HG02840 (cell line): ENCODE data around the gene CXCL16.
"Not testable (repeated sequence)": the region's sequence is repeated elsewhere in the genome, so short reads cannot be mapped to it uniquely, and the experiment has no call there.

Experiments used
- ATAC-seq: cut with Tn5 transposase; IDR thresholded peaks from one replicate; pipeline ENCODE4 v1.9.1; 2021; ENCODE audit warnings: mild to moderate bottlenecking, moderate library complexity, moderate number of reproducible peaks; ENCODE audit not compliant: unreplicated experiment, low FRiP score

CXCL16 gene

DNA sequence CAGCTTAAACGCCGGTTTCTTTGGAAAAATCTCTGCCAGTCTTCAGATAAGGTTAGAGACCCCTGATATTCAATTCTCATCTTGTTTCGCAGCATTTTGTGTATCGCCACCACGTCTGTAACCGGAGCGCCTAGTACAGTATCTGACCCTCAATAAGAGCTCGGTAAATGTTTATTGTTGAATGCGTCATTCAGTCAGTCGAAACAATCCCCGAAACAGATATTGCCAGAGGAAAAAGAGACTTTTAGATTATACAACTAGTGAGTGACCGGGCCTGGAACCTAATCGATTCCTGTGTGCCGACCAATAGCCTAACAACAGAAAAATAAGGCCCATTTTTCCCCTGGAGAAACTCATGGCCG lies 36.4 kb downstream of the CXCL16 start:
- no peak for ATAC-seq

DNA sequence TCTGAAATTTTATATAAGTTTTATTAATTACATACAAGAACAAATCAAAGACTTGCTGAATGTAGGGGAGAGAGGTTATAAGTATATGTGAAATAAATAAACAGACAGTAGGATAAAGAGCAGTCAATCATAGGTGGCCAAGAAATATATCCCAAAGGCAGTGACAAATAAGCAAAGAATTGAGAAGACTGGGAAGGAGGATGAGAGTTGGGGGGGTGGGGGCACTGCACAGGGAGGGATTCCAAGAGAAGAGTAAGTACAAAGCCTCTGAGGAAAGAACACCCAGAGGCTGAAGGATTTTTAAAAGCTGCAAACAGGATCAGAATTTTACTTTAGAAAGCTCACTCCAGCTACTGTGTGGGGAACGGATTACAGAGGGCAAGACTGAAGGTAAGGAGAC lies 38.6 kb downstream of the CXCL16 start:
- no peak for ATAC-seq

DNA sequence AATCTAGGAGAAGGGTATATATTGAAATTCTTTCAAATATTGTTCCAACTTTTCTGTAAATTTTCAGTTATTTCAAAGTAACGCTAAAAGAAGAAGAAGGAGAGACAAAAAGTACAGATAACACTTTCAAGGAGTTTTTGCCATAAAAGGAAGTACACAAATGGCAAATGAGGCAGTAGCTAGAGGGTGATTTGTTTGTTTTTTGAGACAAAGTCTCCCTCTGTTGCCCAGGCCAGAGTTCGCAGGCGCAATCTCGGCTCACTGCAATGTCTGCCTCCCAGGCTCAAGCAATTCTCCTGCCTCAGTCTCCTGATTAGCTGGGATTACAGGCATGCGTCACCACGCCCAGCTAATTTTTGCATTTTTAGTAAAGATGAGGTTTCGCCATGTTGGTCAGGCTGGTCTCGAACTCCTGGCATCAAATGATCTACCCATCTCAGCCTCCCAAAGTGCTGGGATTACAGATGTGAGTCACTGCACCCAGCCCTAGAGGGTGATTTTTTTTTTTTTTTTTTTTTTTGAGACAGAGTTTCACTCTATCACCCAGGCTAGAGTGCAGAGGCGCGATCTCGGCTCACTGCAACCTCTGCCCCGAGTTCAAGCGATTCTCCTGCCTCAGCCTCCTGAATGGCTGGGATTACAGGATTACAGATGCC lies 40.2 kb downstream of the CXCL16 start:
- not testable (repeated sequence) for ATAC-seq

DNA sequence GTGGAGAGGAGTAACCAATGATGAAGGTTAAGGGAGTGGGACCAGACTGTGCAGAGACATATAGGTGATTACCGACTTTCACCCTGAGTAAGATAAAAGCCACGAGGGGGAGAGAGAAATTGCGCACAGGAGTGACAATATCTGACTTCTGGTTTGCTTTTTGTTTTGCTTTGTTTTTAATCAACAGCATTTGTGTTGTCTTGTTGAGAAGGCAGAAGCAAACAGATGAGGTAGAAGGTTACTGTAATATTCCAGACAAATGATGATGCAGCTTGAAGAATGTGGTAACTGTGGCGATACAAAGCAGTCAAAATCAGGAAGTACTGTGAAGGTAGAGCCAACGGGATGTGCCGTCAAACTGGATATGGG lies 43.3 kb downstream of the CXCL16 start:
- no peak for ATAC-seq

DNA sequence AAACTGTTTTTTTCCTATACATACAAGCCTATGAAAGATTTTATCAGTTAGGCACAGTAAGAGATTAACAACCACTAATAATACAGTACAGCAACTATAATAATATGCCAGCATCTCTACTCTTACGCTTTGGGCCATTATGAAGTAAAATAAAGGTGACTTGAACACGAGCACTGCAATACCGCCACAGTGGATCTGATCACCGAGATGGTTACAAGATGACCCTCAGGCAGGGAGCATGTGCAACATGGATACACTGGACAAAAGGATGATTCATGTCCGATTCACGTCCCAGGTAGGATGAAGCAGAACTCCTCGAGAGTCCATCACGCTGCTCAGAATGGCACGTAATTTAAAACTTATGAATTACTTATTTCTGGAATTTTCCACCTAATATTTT lies 46.3 kb downstream of the CXCL16 start:
- no peak for ATAC-seq

DNA sequence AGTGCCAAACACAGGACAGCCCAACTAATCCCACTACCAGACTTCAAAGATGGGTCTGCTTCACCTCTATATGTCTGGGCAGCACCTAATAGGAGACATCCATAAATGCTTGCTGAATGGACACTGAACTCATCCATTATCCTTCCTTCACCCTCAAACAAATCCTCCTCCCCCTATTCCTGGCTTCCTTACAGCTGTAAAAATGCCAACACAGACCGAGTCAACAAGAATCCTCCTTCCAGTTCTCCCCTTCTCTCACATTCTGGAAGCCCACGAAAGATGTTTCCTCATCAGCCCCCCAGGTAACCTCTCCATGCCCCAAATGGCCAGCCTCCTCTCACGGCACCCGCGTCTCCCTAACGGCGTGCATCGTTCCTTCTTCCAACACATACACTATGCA lies 48.0 kb downstream of the CXCL16 start:
- ATAC-seq, result no peak

DNA sequence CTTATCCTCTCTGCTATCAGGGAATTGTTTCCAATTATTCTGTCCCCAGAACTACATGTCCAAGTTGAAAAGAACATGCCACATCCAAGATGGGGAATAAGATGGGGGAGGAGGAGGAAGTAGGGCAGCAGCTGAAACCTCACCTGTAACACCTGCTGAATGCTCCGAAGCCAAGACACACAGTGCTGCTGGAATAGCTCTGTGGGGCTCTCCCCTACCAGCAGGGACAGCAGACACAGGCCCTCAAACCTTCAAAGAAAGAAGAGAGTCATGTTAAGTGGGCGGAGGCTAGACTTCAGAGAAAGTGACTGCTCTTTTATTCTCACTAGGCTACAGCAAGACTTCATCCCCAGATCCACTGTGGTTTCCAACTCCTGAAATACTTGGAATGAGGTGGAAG lies 49.0 kb downstream of the CXCL16 start:
- no peak for ATAC-seq

DNA sequence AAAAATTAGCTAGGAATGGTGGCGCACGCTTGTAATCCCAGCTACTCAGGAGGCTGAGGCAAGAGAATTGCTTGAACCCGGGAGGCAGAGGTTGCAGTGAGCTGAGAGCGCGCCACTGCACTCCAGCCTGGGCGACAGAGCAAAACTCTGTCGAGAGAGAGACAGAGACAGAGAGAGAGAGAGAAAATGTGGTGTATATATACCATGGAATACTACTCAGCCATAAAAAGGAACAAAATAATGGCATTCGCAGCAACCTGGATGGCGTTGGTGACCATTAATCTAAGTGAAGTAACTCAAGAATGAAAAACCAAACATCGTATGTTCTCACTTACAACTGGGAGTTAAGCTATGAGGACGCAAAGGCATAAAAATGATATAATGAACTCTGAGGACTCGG lies 49.9 kb downstream of the CXCL16 start:
- ATAC-seq, result not testable (repeated sequence)

DNA sequence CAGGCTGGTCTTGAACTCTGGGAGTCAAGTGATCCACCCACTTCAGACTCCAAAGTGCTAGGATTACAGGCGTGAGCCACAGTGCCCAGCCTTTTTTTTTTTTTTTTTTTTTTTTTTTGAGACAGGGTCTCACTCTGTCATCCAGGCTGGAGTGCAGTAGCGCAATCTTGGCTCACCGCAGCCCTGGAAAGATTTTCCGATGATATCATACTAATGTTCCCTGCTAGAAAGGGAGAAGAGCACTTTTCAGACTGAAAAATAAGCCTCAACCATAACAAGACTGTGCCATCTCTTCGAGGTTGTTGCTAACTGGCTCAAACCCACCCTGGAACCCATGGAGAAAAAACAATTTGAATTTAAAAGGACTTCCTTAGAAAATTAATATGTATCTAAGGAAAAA lies 56.0 kb downstream of the CXCL16 start:
- ATAC-seq, result not testable (repeated sequence)
